Stimulated activated CD8-positive, alpha-beta memory T cell treated with anti-CD3 and anti-CD28 coated beads, Interleukin-12 subunit alpha, Interleukin-12 subunit beta, amount 100 ng/mL, for 1 hour (primary cell): ENCODE data around the gene BCL2L11.

Experiments used
- DNase-seq: peaks from one replicate; pipeline ENCODE4 v3.0.0-alpha.2; 2020; ENCODE audit warnings: low read depth

The BCL2L11 gene

DNA sequence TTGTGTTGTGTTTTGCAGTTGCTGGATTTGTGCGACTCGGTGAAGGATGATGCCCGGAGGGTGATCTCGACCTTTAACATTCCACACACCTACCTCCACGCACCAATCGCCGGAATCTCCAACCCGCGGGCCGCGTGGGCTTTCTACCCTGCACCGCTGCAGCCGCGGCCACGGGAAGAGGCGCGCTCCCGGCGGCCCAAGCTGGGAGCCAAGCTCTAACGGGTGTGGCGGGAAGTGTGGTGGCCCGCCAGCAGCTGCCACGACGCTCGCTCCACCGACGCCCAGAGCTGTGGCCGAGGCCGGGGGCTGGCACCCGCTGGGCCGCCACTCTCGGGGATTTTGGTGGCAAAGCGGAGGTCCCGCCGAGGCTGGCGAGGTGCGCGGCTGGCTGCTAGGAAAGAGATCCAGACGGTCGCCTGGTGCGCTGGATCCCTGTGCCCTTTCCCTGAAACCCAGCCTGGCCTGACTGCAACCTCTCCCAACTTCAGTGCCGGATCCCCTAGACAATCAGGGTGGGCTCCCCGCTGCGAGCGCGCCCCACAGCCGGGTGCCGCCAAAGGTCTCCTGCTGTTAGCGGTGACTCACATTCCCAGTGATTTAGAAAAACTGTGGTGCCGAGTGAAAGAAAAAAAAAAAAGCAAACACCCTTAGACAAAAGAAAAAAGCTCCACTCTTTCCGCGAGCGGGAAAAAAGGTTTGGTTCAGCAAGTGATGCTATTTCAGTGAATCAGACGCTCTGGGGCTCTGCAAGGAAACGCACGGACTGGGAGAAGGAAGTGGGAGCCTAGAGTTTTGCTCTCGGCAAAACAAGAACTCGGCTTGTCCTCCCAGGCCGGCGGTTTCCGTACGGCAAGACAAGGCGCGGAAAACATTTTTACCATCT is 2.9 kb upstream of the BCL2L11 start:
- DNase-seq = no peak

DNA sequence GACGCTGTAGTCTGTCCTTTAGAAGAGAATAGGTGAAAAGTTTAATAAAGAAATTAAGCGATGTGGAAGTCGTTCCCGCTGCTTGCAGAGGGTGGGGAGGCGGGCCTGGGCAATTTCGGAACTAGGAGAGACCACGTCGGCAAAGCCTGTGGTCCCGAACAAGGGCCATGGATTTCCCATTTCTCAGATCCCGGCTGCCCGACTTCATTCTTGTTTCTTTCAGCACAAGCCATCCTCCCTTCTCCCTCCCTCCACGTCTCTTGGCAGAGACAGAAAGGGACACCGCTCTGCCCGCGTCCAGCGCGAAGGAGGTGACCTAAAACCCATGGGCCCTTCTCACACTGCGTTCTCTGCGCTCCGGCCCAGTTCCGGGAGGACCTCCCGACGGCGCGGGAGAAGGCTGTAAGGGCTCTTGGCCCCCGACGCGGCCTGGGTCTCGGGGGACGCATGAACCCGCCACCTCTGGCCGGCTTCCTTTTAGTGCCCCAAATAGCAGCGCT is 2.2 kb upstream of the BCL2L11 start:
- DNase-seq = no peak

DNA sequence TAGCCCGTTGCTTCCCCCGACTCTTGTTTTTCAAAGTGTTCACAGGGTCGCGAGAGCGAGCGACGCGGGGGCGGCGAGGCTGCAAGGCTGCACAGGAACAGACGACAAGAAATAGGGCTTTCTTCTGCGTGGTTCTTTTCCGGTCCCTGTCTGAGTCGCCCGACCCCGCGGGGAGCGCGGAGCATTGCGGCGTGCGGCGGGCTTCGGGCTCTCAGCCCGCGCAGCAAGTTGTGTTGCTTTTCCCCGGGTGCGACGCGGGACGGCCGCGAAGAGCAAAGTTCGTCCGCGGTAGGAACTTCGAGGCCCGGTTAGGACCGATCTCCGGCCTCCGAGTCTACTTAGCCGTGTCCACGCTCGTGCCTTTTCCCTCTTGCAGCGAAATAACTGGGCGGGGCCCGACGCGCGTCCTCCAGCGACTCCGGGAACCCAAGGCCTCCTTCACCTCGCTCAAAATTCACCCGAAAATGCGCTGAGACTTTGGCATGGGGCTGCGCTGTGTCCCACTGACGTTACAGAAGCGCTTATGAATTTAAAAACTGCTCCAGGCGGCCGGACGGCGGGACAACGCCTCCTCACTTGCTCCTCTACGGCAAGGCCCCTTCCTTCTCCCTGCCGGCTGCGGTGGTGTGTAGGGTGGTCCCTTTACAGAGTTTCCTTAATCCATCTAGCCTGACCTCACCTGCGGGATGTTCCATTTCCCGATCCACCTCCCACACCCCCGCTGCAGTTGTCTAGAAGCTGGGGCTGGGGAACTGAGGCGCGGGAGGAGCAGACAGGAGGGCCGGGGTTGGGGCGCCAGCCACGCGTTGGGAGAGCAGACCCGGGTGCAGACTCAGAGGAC is 1.5 kb upstream of the BCL2L11 start:
- DNase-seq = no peak

DNA sequence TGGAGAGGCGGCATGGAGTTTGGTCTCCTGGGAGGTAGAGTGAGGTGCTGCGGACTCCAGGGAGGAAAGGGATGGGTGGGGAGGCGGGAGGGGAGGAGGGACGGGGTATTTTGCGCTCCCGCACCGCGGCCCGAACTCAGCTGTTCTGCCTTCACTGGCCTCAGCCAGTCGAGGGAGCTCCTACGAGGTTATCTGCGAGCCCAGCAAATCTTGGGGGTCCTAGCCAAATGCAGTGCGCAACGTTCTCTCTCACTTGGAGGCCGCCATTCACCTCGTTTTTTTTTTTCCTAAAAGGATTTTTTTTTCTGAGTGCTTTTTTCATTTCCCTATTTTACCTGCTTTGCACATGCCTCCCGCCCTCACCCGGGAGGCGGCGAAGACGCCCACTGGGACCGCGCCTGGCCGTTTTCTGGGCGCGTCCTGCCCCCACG is 877 bp upstream of the BCL2L11 start:
- no peak for DNase-seq

DNA sequence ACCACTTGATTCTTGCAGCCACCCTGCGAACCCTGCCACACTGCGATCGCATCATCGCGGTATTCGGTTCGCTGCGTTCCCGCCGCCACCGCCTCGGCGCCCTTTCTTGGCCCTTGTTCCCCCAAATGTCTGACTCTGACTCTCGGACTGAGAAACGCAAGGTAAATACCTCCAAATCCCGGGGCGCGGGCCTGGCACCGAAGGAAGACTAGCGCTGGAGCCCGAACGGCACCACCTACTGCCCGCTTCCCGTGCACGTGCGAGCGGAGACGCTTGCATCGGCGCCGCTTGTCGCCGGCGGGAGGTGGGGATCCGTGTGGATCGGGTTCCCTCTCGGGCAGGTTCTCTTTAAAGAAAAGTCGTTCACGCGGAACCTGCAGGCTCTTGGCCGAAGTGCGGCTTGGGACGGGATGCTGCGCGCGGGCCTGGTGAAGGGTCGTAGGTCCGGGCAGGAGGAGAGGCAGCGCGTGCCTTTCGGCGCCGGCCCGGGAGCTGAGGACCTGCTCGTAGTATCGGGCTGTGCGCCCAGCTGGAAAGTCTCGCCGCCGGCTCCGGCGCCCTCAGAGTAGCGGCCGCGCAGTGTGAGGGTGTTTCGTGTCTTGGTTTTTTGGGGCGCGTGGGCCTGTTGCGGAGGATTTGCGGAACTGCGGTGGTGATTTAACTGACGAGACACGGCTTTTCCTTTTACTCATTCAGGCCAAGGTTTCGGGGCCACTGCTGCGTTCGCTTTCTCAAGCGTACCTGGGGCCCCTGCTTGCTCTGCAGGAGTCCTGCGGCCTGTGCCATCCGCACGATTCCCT is 514 bp downstream of the BCL2L11 start:
- DNase-seq = peak; percentile 18

DNA sequence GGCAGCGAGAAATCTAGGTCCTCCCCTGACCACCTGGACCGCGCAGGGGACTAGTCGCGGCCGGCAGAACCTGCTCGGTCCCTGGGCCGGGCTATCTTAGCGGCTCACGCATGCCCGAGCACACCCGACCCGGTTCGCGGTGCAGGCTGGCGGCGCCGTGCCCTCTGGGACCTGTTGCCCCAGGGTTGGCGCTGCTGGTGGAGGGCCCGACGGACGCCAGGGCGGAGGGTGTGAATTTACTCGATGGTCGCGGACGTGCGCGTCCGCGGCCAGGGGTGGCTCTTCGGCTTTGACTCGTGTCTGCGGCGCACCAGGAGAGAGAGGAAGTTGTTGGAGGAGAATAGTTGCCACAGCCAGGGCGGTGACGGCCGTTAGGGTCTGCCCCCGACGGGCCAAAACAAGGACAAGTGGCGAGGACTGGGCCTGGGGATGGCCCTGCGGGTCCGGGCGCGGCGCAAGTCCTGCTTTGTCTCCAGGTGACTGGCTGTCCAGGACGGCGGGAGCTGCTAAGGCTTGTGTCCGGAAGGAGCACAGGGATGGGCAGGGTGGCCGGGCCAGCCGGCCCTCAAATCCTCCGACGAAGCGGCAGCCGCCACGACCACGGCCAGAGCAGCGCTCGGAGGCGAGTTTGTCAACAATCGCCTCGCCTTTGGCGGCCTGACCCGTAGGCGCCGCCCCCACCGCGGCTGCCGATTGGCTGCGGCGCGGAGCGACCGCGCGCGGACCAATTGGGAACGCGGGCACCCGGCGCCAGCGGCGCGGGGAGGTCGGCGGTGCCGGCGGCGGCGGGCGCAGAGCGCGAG is 1.3 kb downstream of the BCL2L11 start:
- DNase-seq = peak; percentile 64

DNA sequence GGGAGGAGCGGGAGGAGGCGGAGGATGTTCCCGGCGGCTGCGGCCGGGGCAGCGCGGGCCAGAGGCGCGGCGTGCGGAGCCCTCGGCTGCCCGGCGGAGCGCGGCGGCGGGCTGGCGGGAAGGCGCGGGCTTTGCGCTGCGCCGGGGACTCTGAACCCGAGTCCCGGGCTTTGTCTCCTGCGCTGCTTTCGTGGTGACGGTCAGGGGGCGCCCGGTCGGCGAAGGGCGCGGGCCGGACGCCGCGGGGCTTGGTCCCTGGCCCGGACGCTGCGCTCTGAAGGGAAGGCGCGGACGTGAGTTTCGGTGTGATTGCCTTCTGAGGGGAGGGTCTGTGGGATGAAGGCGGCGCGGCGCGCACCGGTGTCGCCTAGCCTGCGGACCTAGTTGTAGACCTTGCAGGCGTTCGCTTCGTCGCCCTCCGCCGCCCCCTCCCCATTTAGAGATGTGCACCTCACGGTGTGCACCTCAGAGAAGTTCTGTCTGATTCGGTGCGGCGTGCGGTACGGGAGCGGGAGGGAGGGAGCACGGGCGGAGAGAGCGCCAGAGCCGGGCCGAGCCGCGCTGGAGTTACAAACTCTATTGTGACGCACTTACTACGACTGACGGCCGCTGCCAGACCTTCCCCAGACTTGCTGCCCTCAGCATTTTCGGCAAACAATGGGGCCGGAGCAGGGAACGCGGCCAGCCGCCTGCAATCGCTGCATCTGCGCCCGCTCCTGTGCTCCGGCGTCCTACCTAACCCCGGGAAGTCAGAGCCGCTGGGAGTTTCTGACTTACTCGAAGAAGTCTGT is 2.1 kb downstream of the BCL2L11 start:
- DNase-seq = no peak

DNA sequence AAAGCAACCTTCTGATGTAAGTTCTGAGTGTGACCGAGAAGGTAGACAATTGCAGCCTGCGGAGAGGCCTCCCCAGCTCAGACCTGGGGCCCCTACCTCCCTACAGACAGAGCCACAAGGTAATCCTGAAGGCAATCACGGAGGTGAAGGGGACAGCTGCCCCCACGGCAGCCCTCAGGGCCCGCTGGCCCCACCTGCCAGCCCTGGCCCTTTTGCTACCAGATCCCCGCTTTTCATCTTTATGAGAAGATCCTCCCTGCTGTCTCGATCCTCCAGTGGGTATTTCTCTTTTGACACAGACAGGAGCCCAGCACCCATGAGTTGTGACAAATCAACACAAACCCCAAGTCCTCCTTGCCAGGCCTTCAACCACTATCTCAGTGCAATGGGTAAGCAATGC is 3.0 kb downstream of the BCL2L11 start:
- DNase-seq = no peak

DNA sequence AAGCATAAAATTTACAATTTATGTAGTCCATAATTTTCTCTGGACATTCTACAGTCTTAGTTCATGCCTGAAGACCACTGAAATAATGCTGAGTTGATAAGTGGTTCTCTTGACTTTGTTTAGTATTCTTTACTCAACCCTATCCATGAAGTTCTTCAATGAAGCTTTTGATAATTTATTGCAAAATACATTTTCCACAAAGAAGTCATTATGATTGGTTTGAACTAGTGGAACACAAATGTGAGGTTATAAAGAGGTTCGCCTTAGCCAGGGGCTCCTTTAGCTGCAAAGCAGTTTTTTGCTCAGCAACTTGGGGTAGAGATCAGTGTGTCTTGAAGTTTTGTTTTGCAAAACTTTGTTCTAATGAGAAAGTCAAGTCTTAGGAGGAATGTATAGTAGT is 5.9 kb downstream of the BCL2L11 start:
- no peak for DNase-seq

DNA sequence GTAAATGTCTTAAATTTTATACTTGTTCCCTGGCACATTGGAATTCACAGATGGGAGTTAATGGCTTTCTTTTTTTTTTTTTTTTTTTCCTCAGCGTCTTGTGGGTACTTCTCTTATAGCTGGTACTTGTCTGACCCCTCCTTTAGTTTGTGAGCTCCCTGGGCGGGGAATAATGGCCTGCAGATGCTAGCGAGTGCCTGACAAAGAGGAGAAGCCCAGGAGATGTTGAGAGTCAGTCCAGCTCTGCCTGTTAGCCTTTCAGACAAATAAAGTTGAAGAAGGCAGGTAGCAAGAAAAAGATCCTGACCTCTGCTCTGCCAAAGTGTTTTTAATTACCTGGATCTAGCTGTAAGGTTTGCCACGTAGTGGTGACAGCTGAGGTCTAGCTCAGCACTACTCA is 6.6 kb downstream of the BCL2L11 start:
- DNase-seq = no peak

DNA sequence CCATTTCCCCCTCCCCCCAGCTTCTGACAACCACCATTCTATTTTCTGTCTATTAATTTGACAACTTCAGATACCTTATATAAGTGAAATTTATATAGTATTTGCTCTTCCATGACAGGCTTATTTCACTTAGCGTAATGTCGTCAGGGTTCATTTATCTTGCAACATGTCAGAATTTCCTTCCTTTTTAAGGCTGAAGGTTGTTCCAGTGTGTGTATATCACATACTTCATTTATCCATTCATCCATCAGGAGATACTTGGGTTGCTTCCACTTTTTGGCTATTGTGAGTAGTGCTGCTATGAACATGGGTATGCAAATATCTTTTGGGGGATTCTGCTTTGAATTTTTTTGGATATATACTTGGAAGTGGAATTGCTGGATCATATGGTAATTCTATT is 7.4 kb downstream of the BCL2L11 start:
- DNase-seq = no peak

DNA sequence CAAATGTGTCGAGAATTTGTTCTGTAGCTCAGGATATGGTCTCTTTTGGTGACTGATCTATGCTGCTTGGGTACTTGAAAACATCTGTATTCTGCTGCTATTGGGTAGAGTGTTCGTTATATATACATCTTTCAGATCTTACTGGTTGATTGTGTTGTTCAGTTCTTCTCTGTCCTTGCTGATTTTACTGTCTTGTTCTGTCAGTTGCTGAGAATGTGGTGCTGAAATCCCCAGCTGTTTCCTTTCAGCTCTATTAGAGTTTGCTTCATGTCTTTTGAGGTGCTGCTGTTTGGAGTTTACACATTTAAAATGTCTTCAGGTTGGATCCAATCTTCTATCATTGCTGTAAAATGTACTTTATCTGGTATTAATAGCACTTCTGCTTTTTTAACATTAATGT is 12.9 kb downstream of the BCL2L11 start:
- DNase-seq = no peak

DNA sequence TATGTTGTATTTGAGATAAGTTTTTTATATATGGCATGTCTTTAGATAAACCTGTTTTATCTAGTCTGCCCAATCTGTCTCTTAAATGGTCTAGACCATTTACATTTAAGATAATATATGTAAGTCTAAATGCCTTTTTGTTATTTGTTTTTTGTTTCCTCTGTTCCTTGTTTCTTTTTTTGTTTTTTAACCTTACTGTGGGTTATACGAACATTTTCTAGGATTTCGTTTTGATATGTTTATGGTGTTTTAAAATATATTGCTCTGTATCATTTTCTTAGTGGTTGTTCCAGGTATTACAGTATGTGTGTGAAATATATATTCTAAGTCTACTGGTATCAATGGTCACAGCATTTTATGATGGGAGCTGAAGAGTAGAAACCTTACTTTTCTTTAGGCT is 13.3 kb downstream of the BCL2L11 start:
- DNase-seq = no peak

DNA sequence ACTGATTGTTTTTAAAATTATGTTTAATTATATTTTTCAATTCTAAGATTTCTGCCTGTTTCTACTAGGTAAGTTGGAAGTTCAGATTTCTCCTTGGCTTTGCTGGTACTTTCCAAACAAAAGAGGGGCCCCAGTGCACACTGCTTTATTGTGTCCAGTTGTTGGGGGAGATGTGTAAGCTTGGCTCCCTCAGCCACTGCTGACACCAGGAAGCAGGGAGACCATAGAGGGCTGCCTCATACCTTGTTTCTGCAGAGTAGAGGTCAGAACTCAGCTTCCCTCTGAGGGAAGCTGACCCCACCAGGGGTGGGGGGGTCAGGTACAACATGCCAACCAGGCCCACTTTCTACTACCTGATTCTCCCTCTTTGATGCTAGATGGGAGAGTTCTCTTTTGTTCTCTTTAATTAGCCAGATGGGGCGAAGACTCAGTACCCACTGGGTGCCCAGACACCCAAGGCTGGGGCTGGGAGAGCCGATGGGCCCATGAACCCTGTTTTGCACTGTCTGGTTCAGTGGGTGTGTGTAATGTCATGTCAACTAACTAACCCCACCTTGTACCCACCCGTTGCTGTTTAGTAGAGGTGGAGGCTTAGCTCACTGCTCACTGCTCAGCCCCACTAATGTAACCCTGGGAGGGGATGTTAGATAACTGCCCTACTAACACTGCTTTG is 14.7 kb downstream of the BCL2L11 start:
- no peak for DNase-seq

DNA sequence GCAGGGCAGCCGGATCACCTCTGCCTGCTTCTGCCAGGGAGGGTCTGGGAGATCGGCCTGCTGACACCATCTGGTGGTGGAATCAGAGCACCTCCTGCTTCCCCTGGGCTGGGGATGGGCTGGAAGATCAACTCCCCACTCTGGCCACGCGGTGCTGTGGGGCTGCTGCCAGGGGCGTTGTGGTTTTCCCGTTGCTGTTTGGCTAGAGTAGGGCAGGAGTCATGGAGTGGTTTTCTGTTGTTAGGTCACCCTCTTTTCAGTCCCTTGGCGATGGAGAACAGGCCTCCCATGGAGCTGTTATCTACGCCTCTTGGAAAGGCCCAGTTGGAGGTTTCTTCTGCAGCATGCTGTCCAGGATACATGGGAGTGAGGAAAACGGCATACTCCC is 15.2 kb downstream of the BCL2L11 start:
- DNase-seq = no peak

DNA sequence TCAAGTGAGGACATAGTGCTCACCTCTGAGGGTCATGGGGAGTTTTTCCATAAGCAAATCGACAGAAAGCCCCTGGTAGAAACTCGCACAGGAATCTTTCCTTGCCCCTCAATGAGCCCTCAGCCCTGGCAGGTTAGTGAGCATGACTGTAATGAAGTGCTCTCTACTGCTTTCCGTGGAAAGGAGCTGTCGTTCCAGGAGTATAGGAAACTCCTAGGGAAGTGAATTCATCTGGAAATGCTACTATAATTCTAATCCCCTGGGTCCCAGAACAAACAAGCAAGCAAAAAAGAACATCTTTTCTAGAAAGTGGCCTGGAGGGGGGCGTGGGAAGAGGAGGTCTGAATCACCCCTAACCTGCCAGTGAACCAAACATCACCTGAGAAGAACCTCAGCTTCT is 18.1 kb downstream of the BCL2L11 start:
- DNase-seq = no peak

DNA sequence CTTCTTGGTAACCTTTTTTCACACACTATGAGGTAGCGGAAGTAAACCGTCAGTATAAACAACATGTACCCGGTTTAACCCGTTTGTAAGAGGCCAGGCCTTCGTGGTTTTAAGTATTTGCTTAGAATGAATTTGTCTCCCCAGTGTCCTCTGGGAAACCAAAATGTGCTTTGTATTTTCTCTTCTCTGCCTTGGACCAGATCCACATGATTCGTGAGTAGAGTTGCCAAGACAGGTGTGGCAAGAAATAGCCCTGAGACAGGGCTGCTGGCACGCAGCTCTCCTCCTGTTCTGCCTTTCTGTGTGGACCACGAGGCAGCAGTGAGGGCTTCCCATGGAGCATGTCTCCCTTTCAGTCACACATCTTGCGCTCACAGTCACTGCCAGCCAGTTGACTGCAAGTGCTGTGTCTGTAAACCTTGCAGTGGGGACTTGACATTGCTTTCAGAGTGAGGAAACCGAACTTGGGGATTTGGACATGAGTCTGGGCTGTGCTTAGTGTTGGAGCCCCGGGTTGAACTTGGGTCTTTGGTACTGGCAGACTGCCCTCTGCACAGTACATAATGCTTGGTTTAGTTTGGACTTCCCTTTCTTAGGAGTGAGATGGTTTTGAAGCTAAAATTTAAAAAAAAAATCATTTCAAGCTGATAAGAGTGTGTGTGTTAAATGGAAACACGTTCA is 19.1 kb downstream of the BCL2L11 start:
- DNase-seq = no peak

DNA sequence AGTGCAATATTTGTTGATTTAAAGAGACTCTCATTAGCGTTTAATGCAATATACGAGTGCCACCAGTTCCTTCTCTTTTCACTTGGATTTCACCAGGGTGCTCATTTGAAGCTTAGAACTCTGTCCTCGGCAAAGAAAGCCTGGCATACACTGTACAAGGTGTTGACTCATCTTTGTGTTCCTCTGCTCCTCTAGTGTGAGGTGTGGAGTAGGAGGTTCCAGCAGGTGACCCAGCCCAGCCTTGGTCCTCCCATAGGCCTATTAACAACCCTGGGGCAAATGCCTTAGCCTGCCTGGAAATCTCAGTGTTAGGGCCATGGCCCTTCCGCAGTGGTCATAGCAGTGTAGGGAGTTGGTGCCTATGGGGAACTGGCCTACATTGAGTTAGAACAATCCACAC is 20.1 kb downstream of the BCL2L11 start:
- no peak for DNase-seq

DNA sequence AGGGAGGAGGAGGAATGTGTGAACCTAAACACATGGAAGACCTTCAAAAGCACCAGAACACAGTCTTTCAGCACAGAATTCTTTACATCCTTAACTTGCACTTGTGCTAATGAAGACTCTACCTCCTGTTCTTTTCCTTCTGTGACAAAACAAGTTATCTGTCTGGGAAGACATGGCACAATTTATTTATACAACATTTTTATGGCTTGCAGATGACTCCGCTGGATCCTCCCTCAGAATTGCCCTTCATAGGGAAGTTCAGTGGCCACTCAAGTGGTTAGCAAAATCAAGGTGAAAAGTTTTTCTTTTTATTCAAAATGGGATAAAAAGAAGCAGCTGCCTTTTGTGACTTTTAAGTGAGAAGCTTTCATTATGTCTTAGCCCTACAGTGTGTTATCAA is 21.4 kb downstream of the BCL2L11 start:
- no peak for DNase-seq
